ENCODE data around the gene OR2T12.
"Not testable (repeated sequence)": the region's sequence is repeated elsewhere in the genome, so short reads cannot be mapped to it uniquely, and the experiment has no call there.

Gene OR2T12

DNA sequence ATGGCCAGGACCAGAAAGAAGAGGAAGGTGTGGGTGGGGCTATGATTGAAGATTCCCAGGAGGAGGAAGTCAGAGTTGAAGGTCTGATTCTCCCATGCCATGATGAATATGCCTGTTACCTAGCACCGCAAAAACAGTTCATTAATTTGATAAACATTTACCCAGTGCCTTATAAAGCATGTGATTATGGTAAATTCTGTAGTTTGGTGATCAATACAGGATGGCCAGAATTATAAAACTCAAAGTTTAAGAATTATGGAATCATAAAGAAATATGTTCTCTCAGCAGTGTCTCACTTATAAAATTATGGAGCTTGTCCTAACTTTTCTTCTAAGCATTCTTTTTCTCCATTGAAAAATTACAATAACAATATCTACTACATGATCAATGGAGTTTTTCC lies 21.2 kb upstream of the OR2T12 start, which contains the start of gene OR2M7:
OR2M7 (minus strand) TSS at position 101 of the 400 bp plus-strand sequence; CDS start at position 101, 0 bp downstream.
- H3K27me3 ChIP-seq (ENCODE audit: low read length): no peaks in the 10 kb centered on the region
- no peaks in the 10 kb centered on the region for H3K9me3 ChIP-seq (ENCODE audit: insufficient read depth, low read length)

GRCh38 chr1:248316796-248317195 lies 13.6 kb upstream of the OR2T12 start:
- Histone ChIP-seq H4K20me1 (ENCODE audit: low read depth, low read length) (no peaks in the 10 kb centered on the region), H3K27me3 (ENCODE audit: low read length) (no peaks in the 10 kb centered on the region), H3K27ac (ENCODE audit: low read depth, low read length) (no peak overlapping the region), H3K79me2 (ENCODE audit: insufficient read depth, low read length) (no peaks in the 10 kb centered on the region), H3F3A (ENCODE audit: insufficient read depth) (no peaks in the 10 kb centered on the region), H3K9me2 (replicated peaks; ENCODE audit: insufficient read depth, low read length) (no peaks in the 10 kb centered on the region), H3K4me2 (ENCODE audit: low read depth, low read length, poor library complexity, severe bottlenecking) (no peak overlapping the region), H2AFZ (ENCODE audit: low read depth, low read length, severe bottlenecking) (no peak overlapping the region), H3K9me3 (ENCODE audit: insufficient read depth, low read length) (no peaks in the 10 kb centered on the region), H3K4me3 (ENCODE audit: insufficient read depth, low read length, poor library complexity, severe bottlenecking) (no peak overlapping the region), H3K36me3 (ENCODE audit: low read length) (no peaks in the 10 kb centered on the region), H3K9ac (ENCODE audit: low read length) (no peak overlapping the region)
- TF ChIP-seq CTCF (IDR thresholded peaks at IDR 0.05; ENCODE audit: insufficient read depth, low read length, poor library complexity, severe bottlenecking): no peak
- TF ChIP-seq EZH2phosphoT487 (conservative IDR thresholded peaks at IDR 0.05; ENCODE audit: low read length): no peak

More for the DNA sequence above, 21.2 kb upstream of the OR2T12 start, which contains the start of gene OR2M7:
- TF ChIP-seq EZH2phosphoT487 (conservative IDR thresholded peaks at IDR 0.05; ENCODE audit: low read length) (no peak), CTCF (IDR thresholded peaks at IDR 0.05; ENCODE audit: insufficient read depth, low read length, poor library complexity, severe bottlenecking) (no peak)
- H3K4me2 ChIP-seq (ENCODE audit: low read depth, low read length, poor library complexity, severe bottlenecking): no peak within 1 kb of the TSS
- H4K20me1 ChIP-seq (ENCODE audit: low read depth, low read length): no peaks in the 10 kb centered on the region
- no peak within 1 kb of the TSS for H3K9ac ChIP-seq (ENCODE audit: low read length)
- no peaks in the 10 kb centered on the region for H3K36me3 ChIP-seq (ENCODE audit: low read length)
- H3K9me2 ChIP-seq (replicated peaks; ENCODE audit: insufficient read depth, low read length): no peaks in the 10 kb centered on the region
- no peaks in the 10 kb centered on the region for H3F3A ChIP-seq (ENCODE audit: insufficient read depth)
- no peak within 1 kb of the TSS for H3K27ac ChIP-seq (ENCODE audit: low read depth, low read length)
- no peaks in the 10 kb centered on the region for H3K79me2 ChIP-seq (ENCODE audit: insufficient read depth, low read length)
- H3K4me3 ChIP-seq (ENCODE audit: insufficient read depth, low read length, poor library complexity, severe bottlenecking): no peak within 1 kb of the TSS
- no peak within 1 kb of the TSS for H2AFZ ChIP-seq (ENCODE audit: low read depth, low read length, severe bottlenecking)

GRCh38 chr1:248306740-248307139 lies 3.5 kb upstream of the OR2T12 start:
- H3K36me3 ChIP-seq (ENCODE audit: low read length); H3K9me2 ChIP-seq (replicated peaks; ENCODE audit: insufficient read depth, low read length); H3K4me2 ChIP-seq (ENCODE audit: low read depth, low read length, poor library complexity, severe bottlenecking); H3F3A ChIP-seq (ENCODE audit: insufficient read depth); H2AFZ ChIP-seq (ENCODE audit: low read depth, low read length, severe bottlenecking); H3K27me3 ChIP-seq (ENCODE audit: low read length); H3K9me3 ChIP-seq (ENCODE audit: insufficient read depth, low read length); H3K27ac ChIP-seq (ENCODE audit: low read depth, low read length); H3K4me3 ChIP-seq (ENCODE audit: insufficient read depth, low read length, poor library complexity, severe bottlenecking); H3K79me2 ChIP-seq (ENCODE audit: insufficient read depth, low read length); H3K9ac ChIP-seq (ENCODE audit: low read length); H4K20me1 ChIP-seq (ENCODE audit: low read depth, low read length): not testable (repeated sequence)

- Histone ChIP-seq H3K9me2 (replicated peaks; ENCODE audit: insufficient read depth, low read length) (no peaks in the 10 kb centered on the region), H3F3A (ENCODE audit: insufficient read depth) (no peaks in the 10 kb centered on the region), H3K9ac (ENCODE audit: low read length) (no peak overlapping the region), H2AFZ (ENCODE audit: low read depth, low read length, severe bottlenecking) (no peak overlapping the region), H4K20me1 (ENCODE audit: low read depth, low read length) (no peaks in the 10 kb centered on the region), H3K4me3 (ENCODE audit: insufficient read depth, low read length, poor library complexity, severe bottlenecking) (no peak overlapping the region), H3K4me2 (ENCODE audit: low read depth, low read length, poor library complexity, severe bottlenecking) (no peak overlapping the region), H3K27me3 (ENCODE audit: low read length) (no peaks in the 10 kb centered on the region), H3K9me3 (ENCODE audit: insufficient read depth, low read length) (no peaks in the 10 kb centered on the region), H3K36me3 (ENCODE audit: low read length) (no peaks in the 10 kb centered on the region), H3K79me2 (ENCODE audit: insufficient read depth, low read length) (no peaks in the 10 kb centered on the region), H3K27ac (ENCODE audit: low read depth, low read length) (no peak overlapping the region)
- TF ChIP-seq CTCF (IDR thresholded peaks at IDR 0.05; ENCODE audit: insufficient read depth, low read length, poor library complexity, severe bottlenecking): no peak
- no peak for TF ChIP-seq EZH2phosphoT487 (conservative IDR thresholded peaks at IDR 0.05; ENCODE audit: low read length)
Observed at GRCh38 chr1:248306103-248306502, 2.9 kb upstream of the OR2T12 start.

- H2AFZ ChIP-seq (ENCODE audit: low read depth, low read length, severe bottlenecking); H3F3A ChIP-seq (ENCODE audit: insufficient read depth); H3K4me2 ChIP-seq (ENCODE audit: low read depth, low read length, poor library complexity, severe bottlenecking); H3K9ac ChIP-seq (ENCODE audit: low read length); H3K79me2 ChIP-seq (ENCODE audit: insufficient read depth, low read length); H3K4me3 ChIP-seq (ENCODE audit: insufficient read depth, low read length, poor library complexity, severe bottlenecking); H3K27me3 ChIP-seq (ENCODE audit: low read length); H4K20me1 ChIP-seq (ENCODE audit: low read depth, low read length); H3K36me3 ChIP-seq (ENCODE audit: low read length); H3K9me3 ChIP-seq (ENCODE audit: insufficient read depth, low read length); H3K9me2 ChIP-seq (replicated peaks; ENCODE audit: insufficient read depth, low read length); H3K27ac ChIP-seq (ENCODE audit: low read depth, low read length): not testable (repeated sequence)
Observed at GRCh38 chr1:248305672-248306071, 2.4 kb upstream of the OR2T12 start.
